HepG2 (cell line): ENCODE data around the gene ZNF865. TPM values are rescaled to one million over a fixed set of nuclear protein-coding genes. Genes with fewer than 3 reads are reported as not detected.

Source experiments
- ATF1 ChIP-seq: IDR thresholded peaks from 2 replicates; pipeline ENCODE4 v1.6.1; 2016; ENCODE audit warnings: mild to moderate bottlenecking, control low read depth
- ATM ChIP-seq: fragments of 450-650 bp; IDR thresholded peaks from 2 replicates; pipeline ENCODE4 v1.7.1; 2017; ENCODE audit warnings: mild to moderate bottlenecking, borderline replicate concordance
- CEBPG ChIP-seq: IDR thresholded peaks from 2 replicates; pipeline ENCODE4 v1.6.1; 2016
- CREB1 ChIP-seq, 2 experiments: fragments of 450-650 bp in 1 of 2; IDR thresholded peaks; 2 replicates each; pipeline ENCODE4 v1.6.1; 2016 to 2017; ENCODE audit warnings: control low read depth in 1 of 2, mild to moderate bottlenecking in 1 of 2, missing compliant biosample characterization in 1 of 2, missing genetic modification characterization in 1 of 2
- CREBL2 ChIP-seq: sonication (generic); formaldehyde crosslinking; IDR thresholded peaks from 2 replicates; pipeline ENCODE4 v1.8.1; 2023; ENCODE audit warnings: missing genetic modification reagents, mild to moderate bottlenecking, borderline replicate concordance
- DZIP1 ChIP-seq: sonication (generic); formaldehyde crosslinking; IDR thresholded peaks from 2 replicates; pipeline ENCODE4 v1.5.0; 2020; ENCODE audit warnings: mild to moderate bottlenecking, missing genetic modification reagents
- EZH2 ChIP-seq: conservative IDR thresholded peaks from 2 replicates; pipeline ENCODE4 v1.6.1; 2012; ENCODE audit warnings: mild to moderate bottlenecking, low read depth, low read length, moderate library complexity
- FOXC1 ChIP-seq: sonication (generic); formaldehyde crosslinking; IDR thresholded peaks from 2 replicates; pipeline ENCODE4 v1.8.0; 2022; ENCODE audit warnings: mild to moderate bottlenecking, missing genetic modification reagents, borderline replicate concordance
- GABPB1 ChIP-seq: IDR thresholded peaks from 2 replicates; pipeline ENCODE4 v1.6.1; 2016; ENCODE audit warnings: mild to moderate bottlenecking, missing genetic modification reagents, moderate library complexity, missing compliant biosample characterization
- GFI1 ChIP-seq: sonication (generic); formaldehyde crosslinking; IDR thresholded peaks from 2 replicates; pipeline ENCODE4 v1.5.0; 2020; ENCODE audit warnings: missing genetic modification reagents, mild to moderate bottlenecking, borderline replicate concordance
- IRF1 ChIP-seq: sonication (generic); formaldehyde crosslinking; IDR thresholded peaks from 2 replicates; pipeline ENCODE4 v1.4.0; 2020; ENCODE audit warnings: low read depth, mild to moderate bottlenecking, missing genetic modification reagents
- KDM6A ChIP-seq: IDR thresholded peaks from 2 replicates; pipeline ENCODE4 v1.6.1; 2016; ENCODE audit warnings: low read depth
- MIER2 ChIP-seq: IDR thresholded peaks from 2 replicates; pipeline ENCODE4 v1.6.1; 2016; ENCODE audit warnings: missing biosample characterization, missing genetic modification reagents
- MTF1 ChIP-seq: sonication (generic); formaldehyde crosslinking; IDR thresholded peaks from 2 replicates; pipeline ENCODE4 v1.5.0; 2020; ENCODE audit warnings: missing genetic modification reagents
- PATZ1 ChIP-seq: sonication (generic); formaldehyde crosslinking; IDR thresholded peaks from 2 replicates; pipeline ENCODE4 v1.4.0; 2020; ENCODE audit warnings: missing genetic modification reagents
- PLSCR1 ChIP-seq: sonication (generic); formaldehyde crosslinking; IDR thresholded peaks from 2 replicates; pipeline ENCODE4 v1.5.0; 2020; ENCODE audit warnings: missing genetic modification reagents, mild to moderate bottlenecking, borderline replicate concordance
- POLR2G ChIP-seq: fragments of 200-400 bp; formaldehyde crosslinking; IDR thresholded peaks from 2 replicates; pipeline ENCODE4 v1.6.1; 2018; ENCODE audit warnings: mild to moderate bottlenecking, low read depth, low read length, moderate library complexity
- RCOR2 ChIP-seq: IDR thresholded peaks from 2 replicates; pipeline ENCODE4 v1.6.1; 2016; ENCODE audit warnings: missing biosample characterization, missing genetic modification reagents
- SATB2 ChIP-seq: sonication (generic); formaldehyde crosslinking; IDR thresholded peaks from 2 replicates; pipeline ENCODE4 v1.5.0; 2020; ENCODE audit warnings: missing genetic modification reagents
- TFDP2 ChIP-seq: sonication (generic); formaldehyde crosslinking; IDR thresholded peaks from 2 replicates; pipeline ENCODE4 v1.4.0; 2020; ENCODE audit warnings: missing genetic modification reagents
- THAP11 ChIP-seq: IDR thresholded peaks from 2 replicates; pipeline ENCODE4 v1.6.1; 2016; ENCODE audit warnings: missing biosample characterization, missing genetic modification reagents
- THYN1 ChIP-seq: sonication (generic); formaldehyde crosslinking; IDR thresholded peaks from 2 replicates; pipeline ENCODE4 v1.8.1; 2023; ENCODE audit warnings: low read depth, mild to moderate bottlenecking, moderate library complexity, missing genetic modification reagents, borderline replicate concordance
- ZNF230 ChIP-seq: sonication (generic); formaldehyde crosslinking; IDR thresholded peaks from 2 replicates; pipeline ENCODE4 v1.4.0; 2020; ENCODE audit warnings: mild to moderate bottlenecking, missing genetic modification reagents
- ZNF235 ChIP-seq: sonication (generic); formaldehyde crosslinking; IDR thresholded peaks from 2 replicates; pipeline ENCODE4 v1.8.1; 2023; ENCODE audit warnings: mild to moderate bottlenecking, missing genetic modification reagents, borderline replicate concordance
- ZNF761 ChIP-seq: sonication (generic); formaldehyde crosslinking; conservative IDR thresholded peaks from 2 replicates; pipeline ENCODE4 v1.4.0; 2020; ENCODE audit warnings: mild to moderate bottlenecking, missing genetic modification reagents
- polyA plus RNA-seq, 8 experiments: library from polyadenylated mRNA; depleted of rRNA in 3 of 8; stranded (reverse) in 7 of 8; unstranded in 1 of 8; fragments of >200 nt; fragmentation: Illumina TruSeq in 4 of 8; extraction: Trizol in 4 of 8; gene quantifications; 2 replicates each; pipeline versions ENCODE4 v1.2.1 to v1.2.3, GENCODE V29; 2011 to 2016; ENCODE audit warnings: low read depth in 4 of 8, missing spikeins in 1 of 8, mixed read lengths in 1 of 8; ENCODE audit not compliant: insufficient read depth in 1 of 8
- total RNA-seq, 5 experiments: library from RNA; depleted of rRNA; stranded (reverse); fragments of >200 nt; fragmentation: Illumina TruSeq; extraction: Trizol; gene quantifications; 2 replicates each; pipeline ENCODE4 v1.2.3, GENCODE V29; 2016; ENCODE audit warnings: low read depth in 1 of 5

The ZNF865 gene
- total and polyA plus RNA-seq, 2 of the 13 experiments (the other 11 are each of a cell fraction or from before 2014, with no cell fraction given), result 0.93 to 1.0 TPM

GRCh38 chr19:55599468-55599841 is 6.0 kb upstream of the ZNF865 start, which contains the start of gene FIZ1 (continued):
- TF ChIP-seq MIER2, result no peak; the same call in 1 of the 2 replicates
- no peak for TF ChIP-seq CREBL2 (CRISPR knock-in tag)
- 0 out of 2 replicates have a peak, but pooled peaks have one; percentile 14 for TF ChIP-seq TFDP2
- no peak for TF ChIP-seq DZIP1
- no peak for TF ChIP-seq ATM
- TF ChIP-seq IRF1 (CRISPR knock-in tag), result no peak
- no peak; the same call in 1 of the 2 replicates for TF ChIP-seq RCOR2
- TF ChIP-seq GABPB1 (CRISPR knock-in tag), result peak; percentile 95
- TF ChIP-seq PLSCR1, result no peak
- peak; percentile 86 for TF ChIP-seq ATF1 (CRISPR knock-in tag)
- no peak for TF ChIP-seq FOXC1 (CRISPR knock-in tag)
- TF ChIP-seq CREB1 (IDR thresholded peaks at IDR 0.05), result peak; percentile 84
- TF ChIP-seq CREB1 (CRISPR knock-in tag; IDR thresholded peaks at IDR 0.05), result peak; percentile 95
- no peak for TF ChIP-seq KDM6A (CRISPR knock-in tag)
- no peak for TF ChIP-seq ZNF230
- peak; percentile 90 for TF ChIP-seq PATZ1 (CRISPR knock-in tag)
- no peak for TF ChIP-seq ZNF761 (CRISPR knock-in tag)
- no peak for TF ChIP-seq THYN1 (CRISPR knock-in tag)
- TF ChIP-seq EZH2, result no peak
- peak; percentile 90 for TF ChIP-seq THAP11
- TF ChIP-seq POLR2G, result peak; percentile 74
- TF ChIP-seq SATB2 (CRISPR knock-in tag), result no peak
- TF ChIP-seq MTF1 (CRISPR knock-in tag), result no peak
- no peak for TF ChIP-seq ZNF235
- no peak; the same call in 1 of the 2 replicates for TF ChIP-seq CEBPG (CRISPR knock-in tag)
- TF ChIP-seq GFI1 (CRISPR knock-in tag), result no peak
